ENCODE measurements around the gene SLC9A9. TPM values are rescaled to one million over a fixed set of nuclear protein-coding genes. Genes with fewer than 3 reads are reported as not detected.

SLC9A9 gene
- total and polyA plus RNA-seq, 2 of the 8 experiments (the other 6 are each of a cell fraction or from before 2014, with no cell fraction given): 0.48 to 1.1 TPM

DNA sequence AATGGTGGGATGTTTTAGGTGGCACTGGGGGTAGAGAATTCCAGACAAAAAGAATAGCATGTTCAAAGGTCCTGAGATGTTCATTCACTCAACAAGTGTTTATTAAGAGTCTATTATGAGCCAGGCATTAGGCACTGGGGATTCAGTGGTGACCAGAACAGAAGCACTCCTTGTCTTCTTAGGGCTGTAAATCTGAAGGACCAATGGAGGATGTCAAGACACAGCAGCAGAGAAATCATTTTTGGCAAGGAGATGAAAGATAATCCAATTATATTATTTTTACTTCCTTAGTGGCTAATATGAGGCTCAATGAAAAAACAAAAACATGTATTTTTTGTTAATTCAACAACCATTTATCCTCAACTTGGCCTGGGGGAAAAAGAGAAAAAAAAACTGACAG is 218.5 kb downstream of the SLC9A9 start:
- Histone ChIP-seq H3K27ac (ENCODE audit: low read depth, low read length) (no peak overlapping the region), H3K23me2 (ENCODE audit: low read depth, low read length) (no peaks in the 10 kb centered on the region; the same call in 1 of the 2 replicates), H2AFZ (ENCODE audit: low read length) (no peak overlapping the region), H4K8ac (ENCODE audit: extremely low read depth, insufficient read depth, low read length) (no peak overlapping the region), H3K79me1 (ENCODE audit: low read depth, low read length) (no peaks in the 10 kb centered on the region), H4K20me1 (replicated peaks in 1 of 2; ENCODE audit: control insufficient read depth in 1 of 2, insufficient read depth in 2 of 2, low read length in 2 of 2) (no peaks in the 10 kb centered on the region), H3K14ac (ENCODE audit: insufficient read length) (no peak overlapping the region), H3K4me1 (replicated peaks in 1 of 4; ENCODE audit: control insufficient read depth in 3 of 4, insufficient read depth in 4 of 4, low read length in 3 of 4) (no peaks in the 10 kb centered on the region), H2BK15ac (ENCODE audit: low read length) (no peak overlapping the region), H3K79me2 (ENCODE audit: control insufficient read depth in 1 of 2, insufficient read depth in 2 of 2, low read length in 2 of 2) (no peaks in the 10 kb centered on the region), H4K5ac (ENCODE audit: insufficient read length, low read depth, low read length) (no peak overlapping the region), H2BK5ac (ENCODE audit: low read depth, low read length) (no peak overlapping the region), H3K23ac (ENCODE audit: insufficient read length) (no peak overlapping the region), H3K4me3 (ENCODE audit: extremely low read depth in 1 of 4, insufficient read depth in 2 of 4, low read depth in 3 of 4, low read length in 4 of 4) (no peak overlapping the region), H2BK12ac (ENCODE audit: low read depth, low read length) (no peak overlapping the region), H3K9ac (replicated peaks in 1 of 4; ENCODE audit: extremely low read depth in 1 of 4, low read depth in 3 of 4, low read length in 3 of 4) (no peak overlapping the region), H3K36me3 (ENCODE audit: control insufficient read depth in 2 of 4, insufficient read depth in 4 of 4, low read length in 3 of 4) (no peaks in the 10 kb centered on the region), H3K27me3 (replicated peaks in 1 of 4; ENCODE audit: control insufficient read depth in 3 of 4, extremely low read depth in 1 of 4, insufficient read depth in 3 of 4, low read length in 3 of 4) (no peaks in the 10 kb centered on the region), H3K4ac (replicated peaks; ENCODE audit: insufficient read length, low read depth, low read length) (no peak overlapping the region), H3K18ac (ENCODE audit: extremely low read depth, low read length) (no peak overlapping the region), H3K56ac (replicated peaks; ENCODE audit: insufficient read length, low read depth, low read length) (no peak overlapping the region), H3K9me3 (ENCODE audit: insufficient read depth in 2 of 2, low read depth in 1 of 2, low read length in 1 of 2) (no peaks in the 10 kb centered on the region), H2BK120ac (replicated peaks; ENCODE audit: low read depth, low read length) (no peak overlapping the region), H3K4me2 (ENCODE audit: insufficient read depth in 1 of 2, low read depth in 2 of 2, low read length in 2 of 2) (no peak overlapping the region), H2BK20ac (ENCODE audit: low read length) (no peak overlapping the region), H2AK5ac (ENCODE audit: low read depth, low read length) (no peak overlapping the region), H4K91ac (replicated peaks; ENCODE audit: insufficient read length, low read length) (no peak overlapping the region)
- DNase-seq (ENCODE audit: low read depth in 1 of 2, low spot score in 2 of 2): no peak
- ChIA-PET POLR2A (ENCODE audit: partially characterized antibody) (no interaction called here), CTCF (ENCODE audit: partially characterized antibody) (interaction anchor here (2.9 kb wide), 1 partner anchor 196 kb away, joined by 10 read pairs; no protein-coding TSS in a partner anchor)
- TF ChIP-seq SAP30 (IDR thresholded peaks at IDR 0.05; ENCODE audit: insufficient read depth, insufficient replicate concordance, low read length): no peak
- no peak for TF ChIP-seq EGR1 (IDR thresholded peaks at IDR 0.05; ENCODE audit: borderline replicate concordance, low read depth, low read length)
- TF ChIP-seq RAD21 (IDR thresholded peaks at IDR 0.05 in 1 of 2, conservative IDR thresholded peaks at IDR 0.05 in 1 of 2; ENCODE audit: low read depth in 2 of 2, low read length in 2 of 2): no peak
- no peak for TF ChIP-seq RXRA (IDR thresholded peaks at IDR 0.05; ENCODE audit: insufficient read depth, low read depth, low read length)
- no peak for TF ChIP-seq KDM4A (IDR thresholded peaks at IDR 0.05; ENCODE audit: low read depth, low read length, severe bottlenecking)
- no peak for TF ChIP-seq EP300 (IDR thresholded peaks at IDR 0.05; ENCODE audit: borderline replicate concordance in 1 of 2, low read depth in 2 of 2, low read length in 2 of 2)
- no peak for TF ChIP-seq EZH2 (IDR thresholded peaks at IDR 0.05; ENCODE audit: low read depth, low read length, severe bottlenecking)
- TF ChIP-seq JUN (IDR thresholded peaks at IDR 0.05; ENCODE audit: low read depth, low read length): no peak
- TF ChIP-seq JUND (IDR thresholded peaks at IDR 0.05; ENCODE audit: low read length): no peak
- TF ChIP-seq RFX5 (IDR thresholded peaks at IDR 0.05; ENCODE audit: borderline replicate concordance, low read depth, low read length): no peak
- FAIRE-seq: no peak
